GM21576 (cell line): ENCODE measurements around the gene LGALS3BP.
"Not testable (repeated sequence)": the region's sequence is repeated elsewhere in the genome, so short reads cannot be mapped to it uniquely, and the experiment has no call there.

Experiments used
- ATAC-seq: cut with Tn5 transposase; IDR thresholded peaks from one replicate; pipeline ENCODE4 v1.9.1; 2021; ENCODE audit warnings: mild to moderate bottlenecking, moderate library complexity; ENCODE audit not compliant: unreplicated experiment

The LGALS3BP gene

DNA sequence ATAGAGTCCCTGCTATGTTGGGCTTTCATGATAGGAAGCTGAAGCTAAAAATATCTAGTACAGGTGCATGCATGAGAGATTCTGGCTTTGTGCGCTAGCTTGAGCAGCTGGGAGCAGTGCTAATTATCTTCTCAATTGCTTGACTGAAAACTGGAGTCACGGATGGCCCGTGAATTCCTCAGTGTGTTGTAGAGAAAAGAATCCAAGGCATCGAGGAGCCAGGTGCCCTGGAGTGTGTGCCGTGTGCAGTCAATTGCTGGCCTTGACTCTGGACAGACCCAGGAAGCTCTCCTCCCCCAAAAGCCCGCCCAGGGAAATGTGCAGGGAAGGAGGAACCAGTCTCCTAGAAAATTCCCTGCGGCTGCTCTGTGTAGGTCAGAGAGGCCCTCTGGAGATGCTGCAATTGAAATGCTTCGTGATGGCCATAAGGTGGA is 14.2 kb downstream of the LGALS3BP start:
- ATAC-seq = no peak

DNA sequence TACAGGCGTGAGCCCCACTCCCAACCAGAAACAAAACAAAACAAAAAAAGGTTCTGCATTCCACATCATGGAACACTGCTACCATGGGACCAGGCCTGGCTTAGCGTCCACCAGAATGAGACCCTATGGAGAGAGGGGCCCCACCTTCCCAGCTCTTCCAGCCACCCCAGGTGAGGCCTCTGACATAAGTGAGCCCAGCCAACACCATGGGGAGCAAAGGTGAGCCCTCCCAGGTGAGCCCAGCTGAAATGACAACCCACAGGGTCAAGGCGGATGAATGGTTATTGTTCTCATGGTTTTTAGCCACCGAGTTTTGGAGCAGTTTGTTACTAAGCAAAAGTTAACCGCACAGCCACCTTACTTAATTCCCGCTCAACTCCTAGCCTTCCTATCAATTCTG is 16.3 kb downstream of the LGALS3BP start:
- no peak for ATAC-seq

DNA sequence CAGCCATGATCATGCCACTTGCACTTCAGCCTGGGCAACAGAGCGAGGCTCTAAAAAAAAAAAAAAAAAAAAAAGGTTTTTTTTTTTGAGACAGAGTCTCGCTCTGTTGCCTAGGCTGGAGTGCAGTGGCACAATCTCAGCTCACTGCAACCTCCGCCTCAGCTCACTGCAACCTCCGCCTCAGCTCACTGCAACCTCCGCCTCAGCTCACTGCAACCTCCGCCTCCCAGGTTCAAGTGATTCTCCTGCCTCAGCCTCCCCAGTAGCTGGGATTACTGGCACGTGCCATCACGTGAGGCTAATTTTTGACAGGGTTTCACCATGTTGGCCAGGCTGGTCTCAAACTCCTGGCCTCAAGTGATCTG is 16.8 kb downstream of the LGALS3BP start:
- not testable (repeated sequence) for ATAC-seq

DNA sequence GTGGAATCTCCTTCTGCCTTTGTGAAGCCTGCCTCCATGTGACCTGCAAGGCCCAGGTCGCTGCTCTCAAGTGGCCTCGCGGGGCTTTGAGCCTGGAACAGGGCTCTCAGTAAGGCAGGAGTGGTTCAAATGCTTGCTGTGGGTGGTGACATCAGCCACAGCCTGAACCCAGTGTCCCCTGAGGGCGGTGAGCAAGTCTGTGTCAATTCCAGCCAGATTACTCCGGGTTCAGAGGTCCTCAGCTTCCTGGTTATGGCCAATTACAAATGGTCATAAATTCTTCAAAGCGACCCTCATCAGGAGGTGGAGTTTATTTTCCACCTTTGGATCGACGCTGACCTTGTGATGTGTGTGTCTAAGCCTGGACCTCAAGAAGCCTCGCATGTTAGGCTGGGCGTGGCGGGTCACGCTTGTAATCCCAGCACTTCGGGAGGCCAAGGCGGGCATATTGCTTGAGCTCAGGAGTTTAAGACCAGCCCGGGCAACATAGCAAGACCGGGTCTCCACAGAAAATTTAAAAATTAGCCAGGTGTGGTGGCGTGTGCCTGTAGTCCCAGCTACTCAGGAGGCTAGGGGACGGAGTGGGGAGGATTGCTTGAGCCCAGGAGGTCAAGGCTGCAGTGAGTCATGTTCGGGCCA is 17.3 kb downstream of the LGALS3BP start:
- ATAC-seq = no peak

DNA sequence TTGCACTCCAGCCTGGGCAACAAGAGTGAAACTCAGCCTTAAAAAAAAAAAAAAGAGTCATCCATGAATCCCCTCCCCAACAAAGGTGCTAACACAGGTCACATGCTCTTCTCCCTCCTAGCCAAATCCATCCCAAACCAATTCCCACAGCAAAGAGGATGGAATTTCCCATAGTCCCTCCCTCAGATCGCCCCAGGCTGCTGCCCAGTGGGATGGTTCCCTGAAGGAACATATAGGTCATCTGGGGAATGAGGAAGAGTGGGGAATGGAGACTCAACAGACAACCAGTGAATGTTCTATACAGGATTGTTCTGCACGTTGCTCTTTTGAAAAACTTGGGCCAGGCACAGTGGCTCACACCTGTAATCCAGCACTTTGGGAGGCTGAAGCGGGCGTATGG is 18.2 kb downstream of the LGALS3BP start:
- no peak for ATAC-seq

DNA sequence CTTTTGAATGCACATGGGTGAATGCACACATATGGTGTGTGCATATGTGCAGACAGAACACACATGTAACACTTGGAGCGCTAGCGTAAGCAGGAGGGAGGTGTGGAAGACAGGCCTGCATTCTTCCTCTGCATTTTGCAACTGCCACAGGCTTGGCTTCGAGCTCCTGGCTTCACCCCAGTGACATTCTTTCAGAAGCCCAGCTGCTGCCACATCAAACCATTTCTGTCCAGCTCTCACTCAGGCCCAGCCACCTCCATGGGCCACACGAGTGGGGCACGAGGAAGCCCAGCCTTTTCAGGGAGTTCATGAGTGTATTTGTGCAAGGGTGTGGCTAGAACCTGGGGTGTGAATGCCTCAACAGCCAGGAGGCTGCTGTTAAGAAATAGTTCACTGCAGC is 18.8 kb downstream of the LGALS3BP start:
- ATAC-seq = no peak

DNA sequence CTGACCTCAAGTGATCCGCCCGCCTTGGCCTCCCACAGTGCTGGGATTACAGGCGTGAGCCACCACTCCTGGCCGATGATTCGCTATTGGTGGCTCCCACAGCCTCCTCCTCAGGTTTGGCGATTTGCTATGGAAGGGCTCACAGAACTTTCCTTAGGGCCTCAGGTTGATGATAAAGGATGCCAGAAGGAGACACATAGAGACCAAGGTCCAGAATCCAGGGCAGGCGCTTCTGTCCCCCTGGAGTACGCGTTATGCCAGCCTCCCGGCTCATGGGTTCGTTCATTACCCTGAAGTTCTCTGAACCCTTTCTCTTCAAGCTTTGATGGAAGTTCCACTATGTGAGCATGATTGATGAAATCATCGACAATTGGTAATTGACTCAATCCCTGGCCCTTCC is 19.9 kb downstream of the LGALS3BP start:
- ATAC-seq = no peak

DNA sequence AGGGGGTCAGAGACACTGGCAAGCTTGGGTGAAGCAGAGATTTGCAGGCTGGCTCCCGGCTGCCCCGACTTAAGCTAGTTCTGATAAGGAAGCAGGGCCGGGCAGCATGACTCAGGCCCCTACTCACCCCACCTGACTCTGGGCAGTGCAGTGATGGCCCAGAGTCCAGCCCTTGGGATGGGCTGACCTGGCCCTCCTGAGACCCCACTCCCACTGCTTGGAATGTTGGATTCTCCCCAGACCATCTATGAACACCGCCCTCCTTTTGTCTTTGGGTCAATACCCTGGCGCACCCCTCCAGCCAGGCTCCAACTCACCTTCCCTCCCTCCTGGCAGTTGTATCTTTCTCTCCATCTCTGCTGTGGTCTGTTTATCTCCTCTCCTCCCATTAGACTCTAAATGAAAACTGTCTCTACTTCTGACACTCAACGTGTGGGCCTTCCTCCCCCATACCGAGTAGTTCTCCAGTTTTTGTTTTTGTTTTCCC is 21.0 kb downstream of the LGALS3BP start:
- ATAC-seq = no peak

DNA sequence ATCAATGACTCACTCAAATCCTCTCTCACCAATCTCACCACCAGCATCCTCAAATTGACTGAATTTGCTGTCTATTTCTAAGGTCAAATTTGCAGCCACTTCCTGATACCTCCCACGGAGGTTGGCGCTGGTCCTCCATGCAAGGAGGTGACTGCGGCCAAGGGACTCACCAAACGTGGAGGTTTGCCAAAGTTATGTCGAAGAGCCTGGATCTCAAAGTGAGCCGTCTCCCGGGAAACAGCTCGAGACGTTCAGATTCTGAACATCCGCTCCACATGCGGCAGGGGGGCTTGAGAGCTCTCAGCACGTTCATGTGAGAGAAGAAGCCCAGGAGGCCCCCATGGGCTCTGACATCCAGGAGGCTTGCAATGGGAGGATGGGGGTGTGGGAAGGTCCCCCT is 22.6 kb downstream of the LGALS3BP start:
- no peak for ATAC-seq

DNA sequence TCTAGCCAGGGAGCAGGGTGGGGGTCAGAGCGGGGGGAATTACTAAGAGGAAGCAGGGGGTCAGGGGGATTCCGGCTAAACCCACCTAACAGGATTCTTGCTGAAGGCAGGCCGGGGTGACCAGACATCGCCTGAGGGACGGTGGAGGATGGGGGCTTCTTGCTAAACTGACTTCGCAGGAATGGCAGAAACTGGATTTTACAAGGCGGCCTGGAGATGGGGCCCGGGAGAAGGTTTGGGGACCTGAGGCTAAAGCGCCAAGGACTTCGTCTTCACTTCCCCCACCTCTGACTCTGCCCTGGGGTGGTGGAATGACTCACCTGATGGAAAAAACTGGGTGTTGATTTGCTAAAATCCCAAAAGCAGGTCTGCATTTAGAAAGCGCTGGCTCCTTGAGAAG is 23.5 kb downstream of the LGALS3BP start:
- ATAC-seq = no peak

DNA sequence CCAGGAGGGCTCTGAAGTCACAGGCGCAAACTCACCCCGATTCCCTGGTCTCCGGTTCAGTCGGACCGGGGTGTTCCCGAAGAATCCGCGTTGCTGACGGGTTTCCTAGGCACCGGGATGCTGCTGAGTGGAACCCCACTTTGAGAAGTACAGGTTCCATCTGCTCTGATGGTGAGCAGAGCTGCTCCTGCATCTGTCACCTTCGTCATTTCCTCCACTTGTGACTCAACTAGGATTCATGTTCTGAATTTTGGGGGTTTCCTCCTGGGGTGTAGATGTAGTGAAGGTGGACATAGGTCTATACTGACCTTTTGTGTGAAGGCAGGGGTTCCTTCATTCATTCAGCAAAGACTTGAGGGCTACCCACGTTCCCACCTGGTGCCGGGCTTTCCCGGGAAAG is 25.0 kb downstream of the LGALS3BP start:
- no peak for ATAC-seq

DNA sequence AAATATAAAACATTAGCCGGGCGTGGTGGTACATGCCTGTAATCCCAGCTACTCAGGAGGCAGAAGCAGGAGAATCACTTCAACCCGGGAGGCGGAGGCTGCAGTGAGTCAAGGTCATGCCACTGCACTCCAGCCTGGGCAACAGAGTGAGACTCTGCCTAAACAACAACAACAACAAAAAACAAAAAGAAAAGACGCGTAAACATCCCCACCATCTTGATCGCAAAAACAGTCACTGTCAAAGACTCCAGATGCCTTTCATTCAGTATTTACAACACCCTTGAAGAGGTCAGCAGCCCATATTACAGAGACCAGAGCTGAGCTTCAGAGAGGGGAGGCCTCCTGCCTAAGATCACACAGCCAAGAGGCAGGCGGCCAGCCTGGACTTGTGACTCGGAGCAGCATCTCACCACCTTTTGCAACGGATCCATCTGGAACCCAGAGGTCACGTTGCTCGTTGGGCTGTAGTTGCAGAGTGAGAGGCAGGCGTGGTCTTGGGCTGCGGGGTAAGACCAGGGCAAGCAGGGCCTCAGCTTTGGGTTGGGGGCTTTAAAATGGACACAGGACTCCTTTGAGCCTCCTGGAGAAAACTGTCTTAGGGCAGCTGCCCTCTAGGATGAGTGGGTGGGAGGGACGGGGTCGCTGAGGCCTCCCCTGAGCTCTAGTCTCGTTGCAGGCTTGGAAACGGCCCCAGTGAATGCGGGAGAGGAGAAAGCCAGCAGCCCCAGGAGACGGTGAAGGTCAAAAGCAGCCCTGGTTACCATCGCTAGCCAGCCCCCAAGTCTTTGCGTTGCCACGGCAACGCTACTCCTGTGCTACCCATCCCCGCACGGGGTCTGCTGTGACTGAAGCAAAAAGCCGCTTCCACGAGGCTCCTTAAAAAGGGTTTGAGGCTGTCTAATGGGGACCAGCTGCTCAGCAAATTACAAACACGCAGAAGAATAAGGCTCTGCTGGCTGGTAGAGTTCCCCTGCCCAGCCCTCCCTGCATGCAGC is 26.1 kb downstream of the LGALS3BP start:
- ATAC-seq = no peak

DNA sequence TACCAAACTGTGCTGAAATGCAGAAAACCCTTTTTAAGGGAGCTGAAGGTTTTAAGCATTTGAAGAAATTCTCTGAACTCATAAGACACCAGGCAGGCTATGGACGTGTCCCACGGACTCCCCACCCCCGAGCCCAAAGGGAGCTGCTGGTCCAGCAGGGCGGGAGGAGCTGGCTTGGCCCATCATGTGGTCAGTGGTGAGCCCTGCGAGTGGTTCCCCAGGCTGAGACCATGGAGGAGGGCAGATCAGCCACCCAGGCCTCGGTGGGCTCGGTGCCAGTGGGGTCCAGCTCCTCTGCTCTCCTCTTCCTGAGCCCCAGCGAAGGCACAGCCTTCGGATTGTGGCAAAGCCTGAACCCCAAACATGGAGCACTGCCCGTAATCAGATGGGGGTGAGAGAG is 27.0 kb downstream of the LGALS3BP start:
- ATAC-seq = no peak

DNA sequence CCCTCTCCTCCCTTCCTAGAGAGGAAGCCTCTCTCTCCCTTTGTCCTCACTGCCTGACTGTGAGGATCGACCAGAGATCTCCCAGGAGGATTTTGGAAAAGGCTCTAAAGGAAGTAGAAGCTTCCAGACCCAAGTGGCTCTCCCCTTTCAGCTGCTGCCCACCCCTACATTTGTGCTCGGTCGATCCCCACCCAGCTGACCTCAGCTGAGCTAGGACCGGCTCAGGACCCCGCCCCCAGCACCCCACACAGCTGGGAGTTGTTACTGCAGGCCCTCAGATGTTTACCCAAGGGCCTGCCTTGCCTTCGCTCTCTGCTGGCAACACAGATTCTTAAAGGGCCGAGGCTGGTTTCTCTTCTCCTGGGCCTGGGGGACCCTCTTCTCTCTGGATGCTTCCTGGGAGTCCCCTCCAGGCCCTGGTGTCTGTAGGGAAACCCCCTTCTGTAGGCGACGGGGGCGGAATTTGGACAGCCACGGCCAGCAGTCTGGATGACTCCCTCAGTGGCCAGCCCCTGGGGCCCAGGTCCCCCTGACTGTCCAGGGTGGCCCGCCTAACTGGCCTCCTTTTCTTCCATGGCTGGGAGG is 27.7 kb downstream of the LGALS3BP start:
- ATAC-seq = no peak

DNA sequence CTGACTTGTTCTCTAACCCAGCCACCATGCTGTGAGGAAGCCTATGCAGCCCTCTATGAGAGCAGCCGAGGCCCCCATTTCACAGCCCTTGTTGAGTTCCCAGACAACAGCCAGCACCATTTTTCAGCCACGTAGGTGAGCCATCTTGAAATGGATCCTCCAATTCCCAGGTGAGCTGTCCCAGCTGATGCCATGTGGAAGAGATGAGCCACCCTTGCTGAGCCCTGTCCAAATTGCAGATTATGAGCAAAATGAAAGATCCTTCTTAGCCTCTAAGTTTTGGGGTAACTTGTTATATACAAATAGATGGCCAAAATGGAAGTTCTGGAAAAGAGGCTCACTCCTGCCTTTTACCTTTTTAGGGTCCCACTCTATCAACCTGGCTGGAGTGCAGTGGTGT is 28.9 kb downstream of the LGALS3BP start:
- ATAC-seq = no peak

DNA sequence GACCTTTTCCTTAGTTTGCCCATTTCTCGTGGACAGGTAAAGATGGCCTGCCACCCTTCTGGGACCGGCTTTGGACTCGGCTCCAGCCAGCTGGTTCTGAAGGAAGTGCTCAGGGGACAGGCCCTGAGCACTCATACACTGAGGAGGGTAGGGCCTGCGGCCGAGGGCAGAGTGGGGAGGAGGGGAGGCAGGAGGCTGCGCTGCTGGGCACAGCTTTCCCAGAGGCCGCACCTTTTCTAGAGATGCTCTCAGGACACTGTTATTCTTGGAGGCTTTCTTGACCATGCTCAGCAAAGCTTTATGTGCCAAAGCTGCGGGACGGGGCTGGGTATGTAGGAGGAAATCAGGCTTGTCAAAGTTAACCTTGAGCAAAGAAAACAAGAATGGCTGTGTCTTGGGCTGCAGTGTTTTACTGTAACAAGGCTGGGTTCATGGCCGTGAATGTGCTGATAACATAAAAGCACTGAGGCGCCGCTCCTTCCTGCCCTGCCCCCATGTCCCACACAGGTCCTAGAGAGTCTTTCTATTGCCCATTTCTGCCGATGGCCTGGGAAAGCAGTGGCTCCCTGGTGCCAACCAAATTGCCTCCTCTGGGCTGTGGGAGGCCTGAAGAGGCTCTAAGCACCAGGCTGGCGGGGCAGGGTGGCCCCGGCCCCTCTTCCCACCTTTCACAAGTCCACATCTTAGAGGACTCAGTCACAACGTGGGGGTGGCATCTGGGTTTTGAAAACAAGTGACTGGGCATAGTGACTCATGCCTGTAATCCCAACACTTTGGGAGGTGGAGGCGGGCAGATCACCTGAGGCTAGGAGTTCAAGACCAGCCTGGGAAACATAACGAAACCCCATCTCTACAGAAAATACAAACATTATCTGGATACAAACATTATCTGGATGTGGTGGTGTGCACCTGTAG is 32.2 kb downstream of the LGALS3BP start:
- ATAC-seq = no peak

DNA sequence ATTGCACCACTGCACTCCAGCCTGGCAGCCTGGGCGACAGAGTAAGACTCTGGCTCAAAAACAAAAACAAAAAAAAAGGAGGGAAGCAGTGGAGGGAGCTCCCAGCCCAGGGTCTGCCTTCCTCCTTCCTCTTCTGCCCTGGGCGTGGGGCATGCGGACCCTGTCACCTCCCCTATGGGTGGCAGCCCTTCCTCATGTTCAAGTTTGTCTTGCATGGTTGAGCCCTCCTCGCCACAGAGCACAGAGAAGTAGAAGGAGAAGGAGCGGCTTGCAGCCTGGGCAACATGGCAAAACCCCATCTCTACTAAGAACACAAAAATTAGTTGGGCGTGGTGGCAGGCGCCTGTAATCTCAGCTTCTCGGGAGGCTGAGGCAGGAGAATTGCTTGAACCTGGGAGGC is 33.1 kb downstream of the LGALS3BP start:
- no peak for ATAC-seq

DNA sequence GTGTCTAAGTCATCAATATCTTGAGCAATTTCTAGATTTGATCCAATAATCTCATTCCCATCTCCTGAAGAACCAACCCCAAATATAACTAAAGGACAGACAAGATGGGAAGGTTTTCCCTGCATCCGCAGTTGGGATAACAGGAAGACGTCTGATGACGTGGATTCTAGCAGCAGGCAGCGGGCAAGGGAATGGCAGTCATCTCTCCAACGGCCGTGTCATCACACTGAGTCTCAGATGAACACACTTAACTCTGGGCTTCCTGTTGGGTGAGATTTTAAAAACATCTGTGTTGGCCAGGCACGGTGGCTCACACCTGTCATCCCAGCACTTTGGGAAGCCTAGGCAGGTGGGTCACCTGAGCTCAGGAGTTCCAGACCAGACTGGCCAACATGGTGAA is 33.6 kb downstream of the LGALS3BP start:
- no peak for ATAC-seq

DNA sequence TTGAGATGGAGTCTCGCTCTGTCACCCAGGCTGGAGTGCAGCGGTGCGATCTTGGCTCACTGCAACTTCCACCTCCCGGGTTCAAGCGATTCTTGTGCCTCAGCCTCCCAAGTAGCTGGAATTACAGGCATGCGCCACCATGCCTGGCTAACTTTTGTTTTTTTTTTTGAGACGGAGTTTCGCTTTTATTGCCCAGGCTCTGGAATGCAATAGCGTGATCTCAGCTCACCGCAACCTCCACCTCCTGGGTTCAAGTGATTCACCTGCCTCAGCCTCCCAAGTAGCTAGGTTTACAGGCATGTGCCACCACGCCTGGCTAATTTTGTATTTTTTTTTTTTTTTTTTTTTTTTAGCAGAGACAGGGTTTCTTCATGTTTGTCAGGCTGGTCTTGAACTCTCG is 34.3 kb downstream of the LGALS3BP start:
- ATAC-seq = not testable (repeated sequence)

DNA sequence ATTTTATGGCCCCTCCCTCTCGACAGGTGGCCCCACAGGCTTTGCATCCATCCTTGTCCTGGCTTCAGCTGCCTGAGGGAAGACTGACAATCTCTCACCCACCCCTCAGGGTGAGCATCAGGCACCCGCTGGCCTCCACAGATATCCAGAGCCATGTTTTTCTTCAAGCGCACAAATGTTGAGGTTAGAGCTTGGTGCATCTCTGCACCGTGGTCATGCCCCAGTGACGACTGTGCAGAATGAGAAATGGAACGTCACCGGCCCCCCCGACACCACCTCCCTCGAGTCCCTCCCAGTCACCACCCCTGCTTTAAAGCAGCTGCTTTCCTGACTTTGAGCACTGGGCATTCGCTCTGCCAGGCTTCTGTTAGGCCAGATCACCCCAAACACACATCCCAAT is 34.8 kb downstream of the LGALS3BP start:
- ATAC-seq = no peak

DNA sequence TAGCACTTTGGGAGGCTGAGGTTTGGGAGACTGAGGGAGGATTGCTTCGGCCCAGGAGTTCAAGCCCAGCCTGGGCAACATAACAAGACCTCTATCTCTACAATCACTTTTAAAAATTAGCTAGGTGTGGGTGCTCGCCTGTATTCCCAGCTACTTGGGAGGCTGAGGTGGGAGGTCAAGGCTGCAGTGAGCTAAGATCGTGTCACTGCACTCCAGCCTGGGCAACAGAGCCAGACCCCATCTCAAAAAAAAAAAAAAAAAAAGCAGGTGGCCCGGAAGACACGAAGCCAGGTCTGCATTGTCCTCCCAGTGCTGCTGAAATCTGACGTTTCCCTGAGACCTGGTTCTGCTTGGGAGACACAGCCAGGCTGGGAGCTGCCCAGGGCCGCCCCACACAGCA is 35.7 kb downstream of the LGALS3BP start:
- no peak for ATAC-seq
